SK-N-SH (cell line): ENCODE data around the gene RAD51B. TPM values are rescaled to one million over a fixed set of nuclear protein-coding genes. Genes with fewer than 3 reads are reported as not detected.

ENCODE experiments used
- CTCF ChIA-PET: fragments of 300-600, 350-600 bp; formaldehyde crosslinking; extraction: SDS; loops from one replicate; lab custom pipeline; 2021; lab: Yijun Ruan, JAX
- POLR2A ChIA-PET: fragments of 350-600 bp; sonication (Branson Sonifier 250); formaldehyde crosslinking; extraction: SDS; loops from one replicate; lab custom pipeline; 2020; ENCODE audit warnings: antibody characterized with exemption, inconsistent platforms; lab: Yijun Ruan, JAX
- DNase-seq: peaks from one replicate; pipeline ENCODE4 v3.0.0; 2012
- H2AFZ ChIP-seq: fragments of 200-600 bp; sonication (generic); 2 replicates; pipeline ENCODE4 v1.8.1; 2016; ENCODE audit warnings: antibody characterized with exemption, mild to moderate bottlenecking, low read depth
- H3F3A ChIP-seq: fragments of 200-600 bp; sonication (generic); replicated peaks from 2 replicates; pipeline ENCODE3; 2016; ENCODE audit warnings: antibody characterized with exemption, mild to moderate bottlenecking; ENCODE audit not compliant: insufficient read depth
- H3K27ac ChIP-seq, 2 experiments: fragments of 200-500 bp in 1 of 2; fragments of 200-600 bp in 1 of 2; sonication (Bioruptor generic) in 1 of 2; sonication (generic), shearing (Covaris generic) in 1 of 2; 2 replicates each; pipeline versions ENCODE4 v1.5.1 to v1.6.1; 2014 to 2016; ENCODE audit warnings: low read depth in 2 of 2, inconsistent platforms in 1 of 2, low read length in 1 of 2, mild to moderate bottlenecking in 1 of 2, mixed read lengths in 1 of 2
- H3K27me3 ChIP-seq: fragments of 200-600 bp; sonication (generic), shearing (Covaris generic); 2 replicates; pipeline ENCODE4 v1.6.1; 2016; ENCODE audit warnings: mixed run types; ENCODE audit not compliant: insufficient read depth
- H3K36me3 ChIP-seq, 2 experiments: fragments of 200-500 bp in 1 of 2; fragments of 200-600 bp in 1 of 2; sonication (Bioruptor generic) in 1 of 2; sonication (generic) in 1 of 2; replicated peaks in 1 of 2; 2 replicates each; pipeline versions ENCODE3 to v1.5.1; 2014 to 2016; ENCODE audit warnings: low read length in 1 of 2, mild to moderate bottlenecking in 1 of 2; ENCODE audit not compliant: insufficient read depth in 2 of 2, control insufficient read depth in 1 of 2
- H3K4me1 ChIP-seq, 2 experiments: fragments of 200-500 bp in 1 of 2; fragments of 200-600 bp in 1 of 2; sonication (Bioruptor generic) in 1 of 2; sonication (generic), shearing (Covaris generic) in 1 of 2; 2 replicates each; pipeline versions ENCODE4 v1.5.1 to v1.6.1; 2014 to 2016; ENCODE audit warnings: low read depth in 1 of 2, low read length in 1 of 2, mixed run types in 1 of 2; ENCODE audit not compliant: insufficient read depth in 2 of 2, control insufficient read depth in 1 of 2
- H3K4me2 ChIP-seq: fragments of 200-600 bp; sonication (generic), shearing (Covaris generic); 2 replicates; pipeline ENCODE4 v1.6.1; 2017; ENCODE audit warnings: mixed run types
- H3K4me3 ChIP-seq, 2 experiments: fragments of 200-500 bp in 1 of 2; fragments of 200-600 bp in 1 of 2; sonication (Bioruptor generic) in 1 of 2; sonication (generic), shearing (Covaris generic) in 1 of 2; 2 replicates each; pipeline versions ENCODE4 v1.5.1 to v1.8.1; 2014 to 2016; ENCODE audit warnings: low read depth in 2 of 2, inconsistent platforms in 1 of 2, low read length in 1 of 2, mild to moderate bottlenecking in 1 of 2, mixed read lengths in 1 of 2, moderate library complexity in 1 of 2
- H3K79me2 ChIP-seq: fragments of 200-600 bp; sonication (generic); 2 replicates; pipeline ENCODE4 v1.8.1; 2017; ENCODE audit warnings: mild to moderate bottlenecking; ENCODE audit not compliant: insufficient read depth
- H3K9ac ChIP-seq: fragments of 200-600 bp; sonication (generic); 2 replicates; pipeline ENCODE4 v1.6.1; 2017; ENCODE audit warnings: mixed run types
- H3K9me2 ChIP-seq: fragments of 200-600 bp; sonication (generic); 2 replicates; pipeline ENCODE4 v1.6.1; 2017; ENCODE audit warnings: mixed run types
- H3K9me3 ChIP-seq: fragments of 200-600 bp; sonication (generic); 2 replicates; pipeline ENCODE4 v1.6.1; 2017; ENCODE audit warnings: mixed run types, mild to moderate bottlenecking, moderate library complexity
- H4K20me1 ChIP-seq: fragments of 200-600 bp; sonication (generic); 2 replicates; pipeline ENCODE4 v1.6.1; 2017; ENCODE audit warnings: mild to moderate bottlenecking, mixed run types; ENCODE audit not compliant: insufficient read depth
- CHD2 ChIP-seq: fragments of 150-350 bp; IDR thresholded peaks from 2 replicates; pipeline ENCODE4 v1.6.1; 2018; ENCODE audit warnings: low read length; ENCODE audit not compliant: partially characterized antibody
- ELF1 ChIP-seq: IDR thresholded peaks from 2 replicates; pipeline ENCODE4 v1.4.0; 2012
- JUND ChIP-seq: IDR thresholded peaks from 2 replicates; pipeline ENCODE4 v1.4.0; 2012
- MEF2A ChIP-seq: IDR thresholded peaks from 2 replicates; pipeline ENCODE4 v1.4.0; 2012; ENCODE audit warnings: low read depth, borderline replicate concordance
- MXI1 ChIP-seq: IDR thresholded peaks from 2 replicates; pipeline ENCODE4 v1.6.1; 2012; ENCODE audit warnings: mild to moderate bottlenecking, low read depth, low read length, improper control_type of control experiment
- NFIC ChIP-seq: IDR thresholded peaks from 2 replicates; pipeline ENCODE4 v1.4.0; 2012; ENCODE audit warnings: borderline replicate concordance
- PBX3 ChIP-seq: IDR thresholded peaks from 2 replicates; pipeline ENCODE4; 2012
- RAD21 ChIP-seq: IDR thresholded peaks from 2 replicates; pipeline ENCODE4 v1.6.1; 2012; ENCODE audit warnings: mild to moderate bottlenecking, low read length
- RCOR1 ChIP-seq: fragments of 150-350 bp; IDR thresholded peaks from 2 replicates; pipeline ENCODE4 v1.6.1; 2017; ENCODE audit warnings: antibody characterized with exemption, low read length
- RFX5 ChIP-seq: IDR thresholded peaks from 2 replicates; pipeline ENCODE4 v1.6.1; 2012; ENCODE audit warnings: mild to moderate bottlenecking, improper control_type of control experiment, low read length
- SMC3 ChIP-seq: IDR thresholded peaks from 2 replicates; pipeline ENCODE4 v1.6.1; 2012; ENCODE audit warnings: low read depth, low read length, improper control_type of control experiment
- USF1 ChIP-seq: IDR thresholded peaks from 2 replicates; pipeline ENCODE4 v1.4.0; 2012; ENCODE audit warnings: low read depth, borderline replicate concordance
- USF2 ChIP-seq: fragments of 150-350 bp; IDR thresholded peaks from 2 replicates; pipeline ENCODE4 v1.6.1; 2017; ENCODE audit warnings: antibody characterized with exemption, low read length, low read depth, borderline replicate concordance
- ZBTB33 ChIP-seq: IDR thresholded peaks from 2 replicates; pipeline ENCODE4 v1.4.0; 2012; ENCODE audit warnings: low read depth, borderline replicate concordance
- WGBS: methylation state at CpG from one replicate; pipeline ENCODE4 v1.1.6; 2017; ENCODE audit warnings: low lambda C conversion rate; 5-methylcytosine and 5-hydroxymethylcytosine counted together
- polyA plus RNA-seq, 3 experiments: library from polyadenylated mRNA; depleted of rRNA; stranded (reverse); fragments of >200 nt; gene quantifications; 2 replicates each; pipeline ENCODE4 v1.2.3, GENCODE V29; 2012

The RAD51B gene
- polyA plus RNA-seq, 1 of the 3 experiments (the other 2 are of a cell fraction), result 6.0 TPM

- no peaks in the 10 kb centered on the region for H4K20me1 ChIP-seq
- H3K36me3 ChIP-seq, result no peaks in the 10 kb centered on the region
- POLR2A ChIA-PET, result no interaction called here
- no peaks in the 10 kb centered on the region for H3K9me3 ChIP-seq
- H3K4me1 ChIP-seq, result no peaks in the 10 kb centered on the region
- no peak for TF ChIP-seq ZBTB33
- no peak for TF ChIP-seq RAD21
- TF ChIP-seq PBX3, result no peak
- TF ChIP-seq SMC3, result no peak
- no peak for TF ChIP-seq RCOR1
- TF ChIP-seq CHD2, result no peak
- no peak for TF ChIP-seq RFX5
- no peak for TF ChIP-seq MXI1
- TF ChIP-seq NFIC, result no peak
- TF ChIP-seq USF2, result no peak
- no peak for TF ChIP-seq MEF2A
- TF ChIP-seq ELF1, result no peak
- no peak for TF ChIP-seq JUND
- TF ChIP-seq USF1, result no peak
- no peak for DNase-seq
- H3K4me3 ChIP-seq, result no peak overlapping the region
- H3F3A ChIP-seq, result no peaks in the 10 kb centered on the region
- no peak overlapping the region for H2AFZ ChIP-seq
- H3K9ac ChIP-seq, result no peak overlapping the region
- no peaks in the 10 kb centered on the region for H3K9me2 ChIP-seq
- WGBS, result 95% methylated on average over 6 of the region's 6 CpGs
- CTCF ChIA-PET, result interaction anchor here (1.0 kb wide), 1 partner anchor 133 kb away, joined by 3 read pairs; no protein-coding TSS in a partner anchor
- no peak overlapping the region for H3K4me2 ChIP-seq
- no peaks in the 10 kb centered on the region for H3K79me2 ChIP-seq
- no peaks in the 10 kb centered on the region for H3K27me3 ChIP-seq
- H3K27ac ChIP-seq, result no peak overlapping the region
Measured at GRCh38 chr14:68710776-68711175, 891.2 kb downstream of the RAD51B start.
